GM12872 (cell line): ENCODE results near the gene SEC61A2.

Source experiments
- TF ChIP-seq, protein P1 (sequence below): IDR thresholded peaks from 3 replicates; pipeline ENCODE4 v1.5.1; 2011; ENCODE audit warnings: low read depth, mild to moderate bottlenecking, low read length, moderate library complexity; ENCODE audit not compliant: insufficient read depth

The SEC61A2 gene

DNA sequence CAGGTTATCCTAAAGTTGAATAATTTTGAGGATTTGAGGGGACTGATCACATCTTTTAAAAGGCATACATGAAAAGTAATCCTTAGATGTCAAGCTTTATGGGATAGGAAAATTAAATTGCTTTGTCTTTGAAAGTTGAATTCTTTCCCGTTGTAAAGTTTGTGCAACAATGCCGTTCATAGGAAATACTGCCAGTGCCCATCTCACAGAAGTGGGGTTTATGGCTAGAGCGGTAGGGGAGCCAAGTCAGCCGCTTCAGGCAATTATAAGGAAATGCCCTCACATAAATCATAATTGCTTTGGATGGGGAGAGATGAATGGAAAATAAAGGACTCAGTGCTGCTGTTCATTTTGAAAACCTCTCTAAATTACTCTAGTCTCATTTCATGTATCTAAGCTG lies 84.6 kb downstream of the SEC61A2 start:
- TF ChIP-seq, protein P1, sequence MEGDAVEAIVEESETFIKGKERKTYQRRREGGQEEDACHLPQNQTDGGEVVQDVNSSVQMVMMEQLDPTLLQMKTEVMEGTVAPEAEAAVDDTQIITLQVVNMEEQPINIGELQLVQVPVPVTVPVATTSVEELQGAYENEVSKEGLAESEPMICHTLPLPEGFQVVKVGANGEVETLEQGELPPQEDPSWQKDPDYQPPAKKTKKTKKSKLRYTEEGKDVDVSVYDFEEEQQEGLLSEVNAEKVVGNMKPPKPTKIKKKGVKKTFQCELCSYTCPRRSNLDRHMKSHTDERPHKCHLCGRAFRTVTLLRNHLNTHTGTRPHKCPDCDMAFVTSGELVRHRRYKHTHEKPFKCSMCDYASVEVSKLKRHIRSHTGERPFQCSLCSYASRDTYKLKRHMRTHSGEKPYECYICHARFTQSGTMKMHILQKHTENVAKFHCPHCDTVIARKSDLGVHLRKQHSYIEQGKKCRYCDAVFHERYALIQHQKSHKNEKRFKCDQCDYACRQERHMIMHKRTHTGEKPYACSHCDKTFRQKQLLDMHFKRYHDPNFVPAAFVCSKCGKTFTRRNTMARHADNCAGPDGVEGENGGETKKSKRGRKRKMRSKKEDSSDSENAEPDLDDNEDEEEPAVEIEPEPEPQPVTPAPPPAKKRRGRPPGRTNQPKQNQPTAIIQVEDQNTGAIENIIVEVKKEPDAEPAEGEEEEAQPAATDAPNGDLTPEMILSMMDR: no peak

DNA sequence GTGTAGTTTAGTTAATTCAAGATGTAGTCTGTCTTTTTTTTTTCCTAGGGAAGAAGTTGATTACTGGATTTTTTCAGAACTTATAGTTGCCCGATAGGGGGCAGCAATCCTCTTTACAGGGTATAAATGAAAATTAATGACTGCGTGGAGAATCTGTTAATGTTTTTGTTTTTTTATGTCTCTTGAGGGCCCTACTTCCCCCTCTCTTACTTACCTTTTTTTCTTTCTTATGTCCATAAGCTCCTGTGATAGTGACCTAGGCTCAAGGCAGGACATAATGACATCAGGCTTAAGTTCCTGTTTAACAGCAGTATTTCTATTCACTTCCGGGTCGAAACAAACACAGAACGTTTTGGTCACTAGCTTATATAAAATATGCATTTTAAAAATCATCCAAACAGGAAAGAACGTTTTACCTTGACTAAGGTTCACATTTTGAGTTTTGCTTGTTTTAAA lies 85.3 kb downstream of the SEC61A2 start:
- TF ChIP-seq, protein P1: peak; percentile 60; the same call in 2 of the 3 replicates
